DLD1 (cell line): ENCODE measurements around the gene DNAJC30.
"Not testable (repeated sequence)": the region's sequence is repeated elsewhere in the genome, so short reads cannot be mapped to it uniquely, and the experiment has no call there.

ENCODE experiments used
- in situ Hi-C: cut with HindIII; loops from 2 replicates; pipeline ENCODE4 v1.10.0; 2017; ENCODE audit warnings: low sequenced_read_pairs

DNAJC30 gene

DNA sequence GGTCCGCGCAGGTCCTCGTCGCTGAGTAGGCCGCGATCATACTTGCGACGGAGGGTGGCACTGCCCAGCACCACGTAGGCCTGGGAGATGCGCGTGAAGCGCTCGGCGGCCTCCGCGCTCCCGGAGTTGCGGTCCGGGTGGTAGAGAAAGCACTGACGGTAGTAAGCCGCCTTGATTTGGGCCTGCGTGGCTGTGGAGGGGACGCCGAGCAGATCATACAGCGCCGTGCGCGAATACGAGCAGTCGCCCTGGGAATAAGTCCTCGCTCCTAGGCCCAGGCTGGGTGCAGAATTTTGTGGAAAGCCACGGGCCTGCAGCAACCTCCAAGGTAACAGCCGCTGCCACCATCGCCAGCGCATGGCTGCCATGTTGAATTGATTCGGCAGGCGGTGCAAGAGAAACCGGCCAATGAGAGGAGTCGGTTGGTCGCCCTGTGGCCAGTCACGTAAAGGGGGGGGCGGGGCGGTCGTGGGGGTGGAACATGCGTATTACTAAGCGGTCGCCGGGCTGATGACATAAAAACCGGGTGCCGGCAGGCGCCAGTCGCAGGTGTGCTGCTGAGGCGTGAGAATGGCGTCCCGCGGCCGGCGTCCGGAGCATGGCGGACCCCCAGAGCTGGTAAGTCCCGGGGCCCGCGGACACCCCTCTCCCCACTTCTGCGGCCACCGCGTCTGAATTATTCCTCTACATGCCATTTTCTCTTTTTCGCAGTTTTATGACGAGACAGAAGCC is at the start of gene DNAJC30, which contains the start of gene BUD23:
TSS of gene DNAJC30 (minus strand) at position 398 of the 732 bp plus-strand sequence. CDS start at position 368, 30 bp downstream.
TSS of gene BUD23 (plus strand) at position 542 of the 732 bp plus-strand sequence. CDS start at position 571, 29 bp downstream.
- in situ Hi-C loops = no loop called here

DNA sequence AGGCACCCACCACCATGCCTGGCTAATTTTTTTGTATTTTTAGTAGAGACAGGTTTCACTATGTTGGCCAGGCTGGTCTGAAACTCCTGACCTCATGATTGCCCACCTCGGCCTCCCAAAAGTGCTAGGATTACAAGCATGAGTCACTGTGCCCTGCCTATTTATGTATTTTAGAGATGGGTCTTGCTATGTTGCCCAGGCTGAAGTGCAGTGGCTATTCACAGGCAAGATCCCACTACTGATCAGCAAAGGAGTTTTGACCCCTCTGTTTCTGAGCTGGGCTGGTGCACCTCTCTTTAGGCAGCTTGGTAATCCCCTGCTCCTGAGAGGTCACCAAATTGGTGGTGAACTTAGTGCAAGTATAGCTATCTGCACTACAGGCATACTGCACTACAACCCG is 49.1 kb upstream of the DNAJC30 start:
- in situ Hi-C loops = no loop called here

DNA sequence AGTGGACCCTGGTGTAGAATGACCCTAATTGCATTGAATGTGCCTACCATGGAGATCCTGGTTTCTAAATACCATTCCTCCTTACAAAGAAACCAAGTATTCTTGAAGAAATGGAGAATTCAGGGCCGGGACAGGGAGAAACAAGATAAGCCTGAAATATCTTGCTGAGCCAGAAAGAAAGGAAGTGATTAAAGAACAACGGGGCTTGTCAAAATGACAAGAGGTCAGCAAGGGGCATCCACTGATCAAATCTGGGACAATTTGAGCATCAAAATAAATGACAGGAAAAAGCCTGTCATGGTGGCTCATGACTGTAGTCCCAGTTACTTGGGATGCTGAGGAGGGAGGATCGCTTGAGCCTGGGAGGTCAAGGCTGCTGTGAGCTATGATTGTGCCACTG is 47.2 kb upstream of the DNAJC30 start:
- in situ Hi-C loops = no loop called here

DNA sequence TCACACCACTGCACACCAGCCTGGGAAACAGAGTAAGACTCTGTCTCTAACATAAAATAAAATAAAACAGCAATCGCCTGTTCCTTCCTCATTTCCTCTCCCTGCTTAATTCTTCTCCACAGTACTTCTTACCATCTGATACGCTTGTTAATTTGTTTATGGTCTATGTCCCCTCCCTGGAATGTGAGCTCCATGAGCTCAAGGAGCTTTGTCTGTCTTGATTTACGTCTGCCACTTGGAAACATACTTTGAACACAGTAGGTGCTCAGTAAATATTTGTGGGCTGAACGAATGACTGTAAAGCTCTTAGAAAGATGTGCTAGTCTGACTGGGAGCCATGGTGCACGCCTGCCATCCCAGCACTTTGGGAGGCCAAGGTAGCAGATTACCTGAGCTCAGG is 45.3 kb upstream of the DNAJC30 start:
- in situ Hi-C loops = no loop called here

DNA sequence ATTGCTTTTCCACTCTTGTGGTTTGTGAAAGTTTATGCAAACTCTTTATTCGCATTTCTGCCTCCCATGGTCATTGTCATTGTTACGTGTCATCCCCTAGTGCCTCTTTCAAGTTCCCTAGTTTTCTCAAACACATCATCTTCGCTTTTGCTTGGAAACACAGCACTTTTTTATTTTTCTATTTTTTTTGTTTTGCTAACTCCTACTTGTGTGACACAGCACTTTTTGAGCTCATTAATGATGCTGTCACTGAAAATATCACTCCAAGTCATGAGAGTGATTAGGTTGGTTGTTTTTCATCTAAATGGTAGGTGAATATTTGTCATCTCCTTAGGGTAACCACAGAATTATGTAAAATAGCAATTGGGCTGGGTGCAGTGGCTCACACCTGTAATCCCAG is 44.7 kb upstream of the DNAJC30 start:
- in situ Hi-C loops = no loop called here

DNA sequence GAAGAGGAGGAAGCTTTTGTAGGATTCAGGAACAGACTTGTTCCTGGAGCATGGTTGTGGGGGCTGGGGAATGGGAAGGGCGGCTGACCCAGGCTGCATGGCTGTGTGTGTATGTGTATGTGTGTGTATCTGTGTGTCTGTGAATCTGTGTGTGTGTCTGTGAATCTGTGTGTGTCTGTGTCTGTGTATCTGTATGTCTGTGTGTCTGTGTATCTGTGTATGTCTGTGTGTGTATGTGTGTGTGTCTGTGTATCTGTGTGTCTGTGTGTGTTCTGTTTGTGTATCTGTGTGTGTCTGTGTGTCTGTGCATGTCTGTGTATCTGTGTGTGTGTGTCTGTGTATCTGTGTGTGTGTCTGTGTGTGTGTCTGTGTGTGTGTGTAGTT is 42.8 kb upstream of the DNAJC30 start:
- in situ Hi-C loops = no loop called here

DNA sequence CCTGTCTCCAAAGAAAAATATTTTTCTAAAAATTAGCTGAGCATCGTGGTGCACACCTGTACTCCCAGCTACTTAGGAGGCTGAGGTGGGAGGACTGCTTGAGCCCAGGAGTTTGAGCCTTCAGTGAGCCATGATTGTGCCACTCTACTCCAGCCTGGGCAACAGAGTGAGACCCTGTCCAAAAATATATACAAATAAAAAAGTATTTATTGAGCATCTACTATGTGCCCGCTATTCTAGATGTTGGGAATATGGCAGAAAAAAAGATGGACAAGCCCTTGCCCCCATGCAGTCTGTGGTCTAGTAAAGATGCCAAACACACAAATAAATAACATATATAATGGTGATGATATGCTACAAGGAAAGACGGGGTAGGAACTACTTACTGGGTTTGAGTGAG is 40.6 kb upstream of the DNAJC30 start:
- in situ Hi-C loops = no loop called here

DNA sequence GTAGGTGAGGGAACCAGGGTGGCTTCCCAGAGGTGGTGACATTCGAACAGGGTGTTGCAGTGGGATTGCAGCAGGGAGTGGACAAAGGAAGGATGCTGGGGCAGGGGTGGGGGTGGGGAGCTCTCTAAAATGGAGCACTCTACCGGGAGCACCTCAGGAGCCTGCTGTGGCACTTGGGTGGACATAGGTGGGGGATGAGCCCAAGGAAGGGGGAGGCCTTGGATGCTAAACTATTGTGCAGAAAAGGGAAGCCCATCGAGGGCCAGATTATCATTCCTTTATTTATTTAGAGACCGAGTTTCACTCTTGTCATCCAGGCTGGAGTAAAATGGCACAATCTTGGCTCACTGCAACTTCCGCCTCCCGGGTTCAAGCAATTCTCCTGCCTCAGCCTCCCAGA is 39.5 kb upstream of the DNAJC30 start:
- in situ Hi-C loops = no loop called here

DNA sequence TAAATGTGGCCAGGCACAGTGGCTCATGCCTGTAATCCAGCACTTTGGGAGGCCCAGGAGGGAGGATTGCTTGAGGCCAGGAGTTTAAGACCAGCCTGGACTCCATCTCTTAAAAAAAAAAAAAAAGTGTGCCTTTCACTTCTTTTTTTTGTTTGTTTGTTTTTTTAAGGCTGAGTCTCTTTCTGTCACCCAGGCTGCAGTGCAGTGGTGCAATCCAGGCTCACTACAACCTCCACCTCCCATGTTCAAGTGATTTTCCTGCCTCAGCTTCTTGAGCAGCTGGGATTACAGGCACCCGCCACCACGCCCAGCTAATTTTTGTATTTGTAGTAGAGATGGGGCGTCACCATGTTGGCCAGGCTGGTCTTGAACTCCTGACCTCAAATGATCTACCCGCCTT is 38.9 kb upstream of the DNAJC30 start:
- in situ Hi-C loops = not testable (repeated sequence)

DNA sequence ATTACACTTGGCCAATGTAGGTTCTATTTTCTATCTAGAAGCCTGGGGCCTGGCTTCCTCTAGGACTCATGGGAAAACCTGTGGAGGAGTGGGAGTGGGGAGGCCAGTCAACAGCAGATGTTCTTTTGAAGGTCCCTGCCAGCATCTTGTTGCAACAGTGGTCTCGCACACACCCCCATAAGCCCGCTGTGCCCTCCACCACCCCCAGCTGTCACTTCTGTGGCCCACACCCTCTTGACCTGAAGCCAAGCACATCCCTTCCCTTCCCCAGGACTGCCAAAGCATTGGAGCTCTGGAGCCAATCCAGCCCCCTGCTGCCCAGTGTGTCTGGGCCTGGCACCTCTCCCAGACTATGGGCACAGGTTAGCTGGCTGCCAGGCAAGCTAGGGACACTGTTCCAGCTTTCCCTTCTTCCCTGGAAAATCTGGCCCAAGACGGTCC is 38.1 kb upstream of the DNAJC30 start:
- in situ Hi-C loops = no loop called here

DNA sequence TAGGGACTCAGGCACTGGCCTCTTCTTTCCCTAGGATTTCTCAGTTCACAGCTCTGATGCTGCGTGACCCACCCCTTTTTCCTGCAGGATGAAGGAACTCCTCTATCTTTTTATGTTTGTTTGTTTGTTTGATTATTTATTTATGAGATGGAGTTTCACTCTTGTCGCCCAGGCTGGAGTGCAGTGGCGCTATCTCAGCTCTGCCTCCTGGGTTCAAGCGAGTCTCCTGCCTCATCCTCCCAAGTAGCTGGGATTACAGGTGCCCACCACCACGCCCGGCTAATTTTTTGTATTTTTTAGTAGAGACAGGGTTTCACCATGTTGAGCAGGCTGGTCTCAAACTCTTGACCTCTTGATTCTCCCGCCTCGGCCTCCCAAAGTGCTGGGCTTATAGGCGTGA is 37.2 kb upstream of the DNAJC30 start:
- in situ Hi-C loops = not testable (repeated sequence)

DNA sequence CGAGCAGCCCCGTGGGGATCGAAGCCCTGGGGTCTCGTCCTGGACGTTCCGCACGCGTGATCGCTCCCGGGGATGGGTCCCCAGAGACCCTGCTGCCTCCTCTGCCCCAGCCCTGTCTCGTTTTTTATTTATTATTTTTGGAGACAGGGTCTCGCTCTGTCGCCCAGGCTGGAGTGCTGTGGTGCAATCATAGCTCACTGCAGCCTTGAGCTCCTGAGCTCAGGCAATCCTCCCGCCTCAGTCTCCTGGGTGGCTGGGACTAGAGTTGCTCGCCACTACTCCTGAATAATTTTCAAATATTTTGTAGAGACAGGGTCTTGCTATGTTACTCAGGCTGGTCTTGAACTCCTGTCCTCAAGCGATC is 36.5 kb upstream of the DNAJC30 start:
- in situ Hi-C loops = no loop called here

DNA sequence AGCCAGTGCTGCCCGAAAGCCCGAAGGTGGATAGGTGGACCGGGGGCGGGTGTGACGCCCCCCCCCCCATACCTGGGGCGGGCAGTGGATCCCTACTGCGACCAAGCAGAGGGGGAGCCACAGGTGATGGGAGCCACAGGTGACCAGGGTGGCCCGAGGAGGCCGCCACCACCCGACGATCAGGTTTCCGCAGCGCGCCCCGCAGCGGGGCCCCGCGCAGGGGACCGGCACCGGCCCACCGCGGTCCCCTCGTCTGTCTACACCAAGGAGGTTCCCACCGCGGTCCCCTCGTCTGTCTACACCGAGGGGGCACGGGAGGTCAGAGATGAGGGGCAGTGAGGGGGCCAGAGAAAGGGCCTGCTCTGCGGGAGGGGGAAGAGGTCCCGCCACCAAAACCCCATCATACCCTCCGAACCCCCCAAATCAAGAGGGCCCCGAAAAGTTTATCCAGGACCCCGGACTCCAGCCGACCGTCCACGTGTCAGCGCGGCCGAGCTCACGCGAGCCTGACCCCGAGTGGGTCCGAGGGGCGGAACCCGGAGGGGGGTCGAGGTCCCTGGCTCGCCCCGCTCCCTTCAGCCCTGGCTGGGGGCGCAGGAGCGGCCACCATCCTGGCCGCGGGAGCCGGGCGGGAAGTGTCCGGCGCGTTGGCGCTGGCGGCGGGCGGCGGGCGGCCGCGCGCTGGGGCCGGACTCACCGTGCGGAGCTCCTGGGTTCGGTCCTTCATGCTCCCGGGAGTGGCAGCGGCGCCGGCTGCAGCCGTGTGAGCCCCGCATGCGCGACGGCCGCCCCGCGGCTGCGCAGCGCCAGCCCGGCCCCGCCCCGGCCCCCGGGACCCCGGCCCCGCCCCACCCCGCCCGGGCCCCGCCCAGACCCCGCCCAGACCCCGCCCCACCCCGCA is 35.9 kb upstream of the DNAJC30 start, which contains the start of gene STX1A:
TSS of gene STX1A (minus strand) at position 765 of the 901 bp plus-strand sequence. CDS start at position 727, 38 bp downstream.
- in situ Hi-C loops = no loop called here

DNA sequence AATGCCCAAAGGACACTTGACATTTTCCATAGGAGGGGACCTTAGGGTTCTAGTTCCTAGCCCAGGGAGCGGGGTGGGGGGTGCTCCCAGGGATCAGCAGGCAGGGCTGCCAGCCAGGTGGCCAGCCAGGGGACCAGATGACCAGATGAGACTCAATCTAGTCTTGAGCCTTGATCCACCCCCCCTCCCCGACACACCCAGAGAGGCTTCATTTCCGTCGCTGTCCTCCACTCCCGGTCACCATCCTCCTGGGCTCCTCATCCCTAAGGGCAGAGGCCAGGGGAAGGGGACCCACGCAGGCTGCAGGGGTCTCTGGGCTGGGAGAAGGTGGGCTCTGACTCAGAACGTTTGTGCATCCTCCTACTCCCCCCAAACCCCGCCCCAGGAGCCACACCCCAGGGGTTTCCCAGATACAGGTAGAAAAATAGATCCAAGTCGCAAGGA is 35.2 kb upstream of the DNAJC30 start:
- in situ Hi-C loops = no loop called here

DNA sequence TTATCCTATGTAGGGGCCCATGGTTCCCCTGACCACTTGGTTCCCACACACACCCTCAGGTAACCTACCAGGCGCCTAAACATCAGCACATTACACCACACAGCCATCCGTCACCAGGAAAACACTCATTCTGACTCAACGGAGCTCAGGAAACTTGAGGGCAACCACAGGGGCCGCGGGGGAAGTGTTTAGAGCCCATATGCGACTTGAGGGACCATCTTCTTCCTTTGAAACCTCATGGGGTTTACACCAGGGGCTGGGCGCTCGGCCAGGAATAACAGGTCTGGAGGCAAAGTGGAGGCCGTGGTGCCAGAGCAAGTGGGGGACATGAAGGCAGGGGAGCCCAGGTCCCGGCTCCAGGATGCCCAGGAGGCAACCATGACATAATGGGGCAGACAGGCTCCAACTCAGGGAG is 34.7 kb upstream of the DNAJC30 start:
- in situ Hi-C loops = no loop called here

DNA sequence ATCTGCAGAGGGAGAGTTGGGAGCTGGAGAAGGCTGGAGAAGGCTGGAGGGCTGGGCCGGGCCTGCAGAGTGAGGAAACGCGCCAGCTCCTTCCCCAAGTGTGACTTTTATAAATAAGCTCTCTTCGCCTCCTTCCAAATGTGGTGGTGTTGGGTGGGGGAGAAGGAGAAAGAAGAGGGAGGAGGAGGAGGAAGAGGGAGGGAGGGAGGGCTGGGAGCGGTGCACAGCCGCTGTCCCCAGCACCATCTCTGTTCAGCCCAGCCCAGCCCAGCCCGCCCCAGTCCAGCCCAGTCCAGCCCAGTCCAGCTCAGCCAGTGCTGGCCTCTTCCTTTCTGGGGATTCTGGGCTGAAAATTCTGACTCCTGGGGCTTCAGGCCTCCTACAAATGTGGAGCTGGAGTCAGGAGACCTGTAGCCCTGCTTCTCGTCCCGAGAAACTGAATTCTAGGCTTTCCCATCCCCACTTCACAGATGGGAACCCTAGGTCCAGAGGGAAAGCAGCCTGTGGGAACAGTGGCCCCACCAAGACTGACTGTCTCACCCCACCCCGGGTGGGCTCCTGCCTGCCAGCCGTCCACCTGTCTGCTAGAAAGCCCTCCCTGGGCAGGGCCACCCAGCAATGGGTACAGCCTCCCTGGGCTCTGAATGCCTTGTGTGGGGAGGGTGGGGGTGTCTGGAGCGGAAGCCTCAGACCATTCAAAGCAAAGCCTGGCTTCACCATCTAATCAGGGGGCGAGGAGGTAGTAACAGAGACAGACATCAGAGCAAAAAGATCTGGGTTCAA is 34.0 kb upstream of the DNAJC30 start:
- in situ Hi-C loops = no loop called here

DNA sequence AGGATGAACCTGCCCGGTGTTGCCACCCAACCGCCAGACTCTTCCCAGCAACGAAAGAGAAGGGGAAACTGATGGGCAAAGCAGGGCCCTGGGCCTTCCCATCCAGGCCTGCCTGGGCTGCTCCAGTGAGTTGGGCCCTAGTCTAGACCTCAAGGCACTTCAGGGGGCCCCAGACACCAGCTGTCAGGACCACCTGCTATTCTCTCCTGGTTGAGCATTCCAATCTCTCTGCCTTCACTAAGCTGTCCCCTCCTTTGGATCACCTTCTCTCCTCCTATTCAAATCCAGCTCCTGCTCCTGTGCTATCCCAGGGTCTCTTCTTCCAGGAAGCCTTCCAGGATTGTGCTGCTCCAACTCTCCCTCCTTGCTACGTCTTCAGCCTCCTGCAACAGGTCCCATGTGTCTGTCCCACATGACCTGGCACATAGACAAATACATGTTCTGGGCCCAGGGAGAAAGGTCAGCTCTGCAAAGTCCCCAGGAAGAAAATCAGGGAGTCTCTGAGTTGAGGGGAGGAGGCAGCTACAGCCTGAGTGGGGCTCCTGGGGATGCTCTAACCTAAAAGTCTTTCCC is 33.2 kb upstream of the DNAJC30 start:
- in situ Hi-C loops = no loop called here

DNA sequence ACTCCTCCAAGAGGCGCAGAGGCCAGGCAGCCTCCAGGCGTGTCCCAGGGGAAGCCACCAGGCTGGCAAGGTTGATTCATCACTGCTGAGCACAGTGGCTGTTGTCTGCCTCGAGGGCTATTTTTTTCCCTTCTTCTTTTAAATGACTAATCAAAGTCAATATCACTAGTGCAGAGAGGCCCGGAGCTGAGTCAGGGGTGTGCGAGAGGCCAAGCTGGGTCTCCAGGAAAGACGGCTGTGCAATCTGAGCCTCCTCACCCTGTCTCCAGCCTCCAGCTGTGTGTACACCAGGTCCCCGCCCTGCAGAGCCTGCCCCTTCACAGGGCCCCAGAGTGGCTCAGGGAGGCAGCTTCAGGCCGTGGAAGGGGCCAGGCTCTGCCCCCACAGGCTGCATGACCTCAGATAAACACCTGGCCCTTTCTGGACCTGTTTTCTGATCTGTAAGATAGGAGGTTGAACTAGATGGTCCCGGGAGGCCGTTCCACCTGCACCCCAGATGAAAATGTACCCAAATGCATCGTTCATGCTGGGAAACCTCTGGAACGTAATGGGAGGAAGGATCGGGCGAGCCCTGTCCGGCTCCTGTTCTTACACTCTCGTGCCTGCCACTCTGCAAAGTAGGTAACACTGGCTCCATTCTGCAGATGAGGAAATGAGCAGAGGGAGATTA is 32.5 kb upstream of the DNAJC30 start:
- in situ Hi-C loops = no loop called here

DNA sequence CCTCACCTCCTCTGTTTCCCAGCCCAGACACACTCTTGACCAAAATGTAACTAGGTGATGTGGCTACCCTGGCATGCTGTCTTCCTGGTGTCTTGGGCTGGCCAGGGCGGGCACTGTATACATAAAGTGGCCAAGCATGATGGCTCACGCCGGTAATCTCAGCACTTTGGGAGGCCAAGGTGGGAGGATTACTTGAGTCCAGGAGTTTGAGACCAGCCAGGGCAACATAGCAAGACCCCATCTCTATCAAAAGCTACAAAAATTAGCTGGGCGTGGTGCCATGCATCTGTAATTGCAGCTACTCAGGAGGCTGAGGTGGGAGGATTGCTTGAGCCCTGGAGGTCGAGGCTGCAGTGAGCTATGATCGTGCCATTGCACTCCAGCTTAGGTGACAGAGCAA is 30.1 kb upstream of the DNAJC30 start:
- in situ Hi-C loops = not testable (repeated sequence)

DNA sequence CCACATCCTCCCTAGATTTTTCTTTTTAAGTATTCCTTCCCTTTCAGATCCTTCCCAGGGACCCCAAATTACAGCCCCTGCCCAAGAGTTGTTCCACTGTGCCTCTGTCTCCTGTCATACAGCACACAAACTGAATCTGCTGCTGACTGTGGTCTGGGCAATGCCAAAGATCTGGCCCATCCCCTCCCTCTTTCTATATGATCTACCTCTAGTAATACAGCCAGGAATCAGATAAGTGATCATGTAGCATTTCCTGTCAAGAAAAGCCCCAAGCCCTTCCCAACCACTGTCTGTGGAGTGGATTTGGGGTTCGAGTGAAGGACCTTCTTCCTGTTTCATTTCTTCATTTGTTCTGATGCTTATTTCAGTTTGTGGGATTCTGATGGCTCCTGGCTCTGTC is 29.5 kb upstream of the DNAJC30 start:
- in situ Hi-C loops = no loop called here
